HUES48 (cell line): ENCODE measurements around the gene HMGXB4.

Experiments
- H3K27ac ChIP-seq: one replicate; pipeline ENCODE4 v1.7.0; 2013; ENCODE audit warnings: low read depth, low read length, inconsistent platforms
- H3K27me3 ChIP-seq: 2 replicates; pipeline ENCODE4 v1.6.1; 2013; ENCODE audit warnings: mild to moderate bottlenecking, low read length; ENCODE audit not compliant: control insufficient read depth, insufficient read depth
- H3K36me3 ChIP-seq: 2 replicates; pipeline ENCODE4 v1.6.1; 2013; ENCODE audit warnings: low read length; ENCODE audit not compliant: control insufficient read depth, insufficient read depth
- H3K4me1 ChIP-seq: 2 replicates; pipeline ENCODE4 v1.6.1; 2013; ENCODE audit warnings: mild to moderate bottlenecking, low read length; ENCODE audit not compliant: control insufficient read depth, insufficient read depth
- H3K4me3 ChIP-seq: 2 replicates; pipeline ENCODE4 v1.5.1; 2013; ENCODE audit warnings: mild to moderate bottlenecking, low read depth, low read length
- H3K9ac ChIP-seq: 2 replicates; pipeline ENCODE4 v1.6.1; 2013; ENCODE audit warnings: mild to moderate bottlenecking, low read depth, low read length, moderate library complexity
- H3K9me3 ChIP-seq: 2 replicates; pipeline ENCODE4 v1.6.1; 2013; ENCODE audit warnings: low read length; ENCODE audit not compliant: control insufficient read depth, insufficient read depth

Gene HMGXB4

GRCh38 chr22:35312198-35313059 lies 55.1 kb downstream of the HMGXB4 start:
- H3K36me3 ChIP-seq, result no peaks in the 10 kb centered on the region
- H3K9me3 ChIP-seq, result no peaks in the 10 kb centered on the region
- H3K4me1 ChIP-seq, result no peaks in the 10 kb centered on the region
- H3K27me3 ChIP-seq, result no peaks in the 10 kb centered on the region
- peak overlapping the region; percentile 6 for H3K27ac ChIP-seq
- no peak overlapping the region for H3K9ac ChIP-seq
- H3K4me3 ChIP-seq, result no peak overlapping the region

GRCh38 chr22:35313311-35314121 lies 56.2 kb downstream of the HMGXB4 start:
- Histone ChIP-seq H3K9ac (no peak overlapping the region), H3K27me3 (no peaks in the 10 kb centered on the region), H3K27ac (no peak overlapping the region), H3K4me3 (no peak overlapping the region), H3K9me3 (no peaks in the 10 kb centered on the region), H3K36me3 (peaks cover 4% of the 10 kb centered on the region; the same call in 1 of the 2 replicates), H3K4me1 (no peaks in the 10 kb centered on the region)

- no peaks in the 10 kb centered on the region for H3K4me1 ChIP-seq
- no peak overlapping the region for H3K27ac ChIP-seq
- H3K36me3 ChIP-seq, result peaks cover 6% of the 10 kb centered on the region; the same call in 1 of the 2 replicates
- no peaks in the 10 kb centered on the region for H3K27me3 ChIP-seq
- H3K9ac ChIP-seq, result no peak overlapping the region
- H3K4me3 ChIP-seq, result no peak overlapping the region
- H3K9me3 ChIP-seq, result no peaks in the 10 kb centered on the region
These were observed 57.1 kb downstream of the HMGXB4 start for GRCh38 chr22:35314161-35314942.

GRCh38 chr22:35315141-35315854 lies 58.0 kb downstream of the HMGXB4 start:
- H3K27ac ChIP-seq, result no peak overlapping the region
- H3K9me3 ChIP-seq, result no peaks in the 10 kb centered on the region
- H3K27me3 ChIP-seq, result no peaks in the 10 kb centered on the region
- peaks cover 6% of the 10 kb centered on the region; the same call in 1 of the 2 replicates for H3K36me3 ChIP-seq
- H3K4me1 ChIP-seq, result no peaks in the 10 kb centered on the region
- H3K4me3 ChIP-seq, result no peak overlapping the region
- no peak overlapping the region for H3K9ac ChIP-seq

- Histone ChIP-seq H3K27ac (no peak overlapping the region), H3K9me3 (no peaks in the 10 kb centered on the region), H3K4me3 (no peak overlapping the region), H3K36me3 (peaks cover 6% of the 10 kb centered on the region; the same call in 1 of the 2 replicates), H3K9ac (no peak overlapping the region), H3K4me1 (no peaks in the 10 kb centered on the region), H3K27me3 (no peaks in the 10 kb centered on the region)
These were observed 58.8 kb downstream of the HMGXB4 start for GRCh38 chr22:35315855-35316745.

- Histone ChIP-seq H3K27ac (no peak overlapping the region), H3K27me3 (no peaks in the 10 kb centered on the region), H3K9me3 (no peaks in the 10 kb centered on the region), H3K9ac (no peak overlapping the region), H3K36me3 (peaks cover 6% of the 10 kb centered on the region; the same call in 1 of the 2 replicates), H3K4me3 (no peak overlapping the region), H3K4me1 (no peaks in the 10 kb centered on the region)
These were observed 59.5 kb downstream of the HMGXB4 start for GRCh38 chr22:35316751-35317150.

- Histone ChIP-seq H3K36me3 (peaks cover 10% of the 10 kb centered on the region; the same call in 1 of the 2 replicates), H3K27ac (no peak overlapping the region), H3K9ac (no peak overlapping the region), H3K4me3 (no peak overlapping the region), H3K27me3 (no peaks in the 10 kb centered on the region), H3K4me1 (no peaks in the 10 kb centered on the region), H3K9me3 (no peaks in the 10 kb centered on the region)
These were observed 60.5 kb downstream of the HMGXB4 start for GRCh38 chr22:35317680-35318290.

GRCh38 chr22:35318346-35319215 lies 61.3 kb downstream of the HMGXB4 start:
- Histone ChIP-seq H3K9me3 (no peaks in the 10 kb centered on the region), H3K27ac (no peak overlapping the region), H3K4me3 (no peak overlapping the region), H3K36me3 (peaks cover 18% of the 10 kb centered on the region), H3K27me3 (no peaks in the 10 kb centered on the region), H3K4me1 (no peaks in the 10 kb centered on the region), H3K9ac (no peak overlapping the region)
